H9 (cell line): ENCODE results near the gene ADAMTS17. TPM values are rescaled to one million over a fixed set of nuclear protein-coding genes. Genes with fewer than 3 reads are reported as not detected.

Experiments
- DNase-seq: peaks from one replicate; pipeline ENCODE4 v3.0.0-alpha.2; 2017
- H2AFZ ChIP-seq: one replicate; pipeline ENCODE4 v1.6.1; 2013; ENCODE audit warnings: mild to moderate bottlenecking, low read length, control low read depth, moderate library complexity
- H2AK5ac ChIP-seq: 2 replicates; pipeline ENCODE4 v1.6.1; 2013; ENCODE audit warnings: low read length, control low read depth, mixed read lengths; ENCODE audit not compliant: insufficient read length
- H2BK120ac ChIP-seq: one replicate; pipeline ENCODE4 v1.6.1; 2013; ENCODE audit warnings: low read depth, mild to moderate bottlenecking, low read length, control low read depth, inconsistent platforms; ENCODE audit not compliant: poor library complexity, severe bottlenecking
- H2BK12ac ChIP-seq: 2 replicates; pipeline ENCODE4 v1.6.1; 2013; ENCODE audit warnings: low read length, control low read depth, mixed read lengths, low read depth; ENCODE audit not compliant: insufficient read length
- H2BK15ac ChIP-seq: 2 replicates; pipeline ENCODE4 v1.6.1; 2013; ENCODE audit warnings: low read depth, low read length, control low read depth
- H2BK20ac ChIP-seq: one replicate; pipeline ENCODE4 v1.6.1; 2013; ENCODE audit warnings: low read depth, mild to moderate bottlenecking, low read length, control low read depth, inconsistent platforms; ENCODE audit not compliant: poor library complexity, severe bottlenecking
- H2BK5ac ChIP-seq: 2 replicates; pipeline ENCODE4 v1.6.1; 2013; ENCODE audit warnings: low read length, control low read depth, mixed read lengths; ENCODE audit not compliant: insufficient read length
- H3K14ac ChIP-seq: 2 replicates; pipeline ENCODE4 v1.6.1; 2013; ENCODE audit warnings: low read length, control low read depth; ENCODE audit not compliant: insufficient read depth
- H3K18ac ChIP-seq: 2 replicates; pipeline ENCODE4 v1.6.1; 2013; ENCODE audit warnings: low read depth, mild to moderate bottlenecking, mixed read lengths, low read length, control low read depth; ENCODE audit not compliant: insufficient read length
- H3K23ac ChIP-seq: 2 replicates; pipeline ENCODE4 v1.6.1; 2013; ENCODE audit warnings: low read length, control low read depth, mixed read lengths, low read depth; ENCODE audit not compliant: insufficient read length
- H3K23me2 ChIP-seq: 2 replicates; pipeline ENCODE4 v1.6.1; 2013; ENCODE audit warnings: low read depth, mild to moderate bottlenecking, mixed read lengths, low read length, control low read depth; ENCODE audit not compliant: insufficient read length, poor library complexity, severe bottlenecking
- H3K27ac ChIP-seq: 2 replicates; pipeline ENCODE4 v1.5.1; 2013; ENCODE audit warnings: low read length, control low read depth, mixed read lengths, low read depth; ENCODE audit not compliant: insufficient read length
- H3K27me3 ChIP-seq: 2 replicates; pipeline ENCODE4 v1.6.1; 2013; ENCODE audit warnings: low read length, control low read depth, inconsistent platforms; ENCODE audit not compliant: insufficient read depth
- H3K4ac ChIP-seq: 2 replicates; pipeline ENCODE4 v1.6.1; 2013; ENCODE audit warnings: low read depth, mild to moderate bottlenecking, control low read depth, inconsistent platforms, low read length, moderate library complexity
- H3K4me1 ChIP-seq: 2 replicates; pipeline ENCODE4 v1.6.1; 2013; ENCODE audit warnings: low read length, control low read depth, inconsistent platforms; ENCODE audit not compliant: insufficient read depth
- H3K4me2 ChIP-seq: 2 replicates; pipeline ENCODE4 v1.6.1; 2013; ENCODE audit warnings: low read length, control low read depth, mixed read lengths; ENCODE audit not compliant: insufficient read length, insufficient read depth
- H3K56ac ChIP-seq: 2 replicates; pipeline ENCODE4 v1.6.1; 2013; ENCODE audit warnings: low read depth, mild to moderate bottlenecking, mixed read lengths, low read length, control low read depth; ENCODE audit not compliant: insufficient read length
- H3K79me1 ChIP-seq: 2 replicates; pipeline ENCODE4 v1.6.1; 2013; ENCODE audit warnings: low read depth, mild to moderate bottlenecking, moderate library complexity, low read length, control low read depth, inconsistent platforms; ENCODE audit not compliant: insufficient read depth, poor library complexity, severe bottlenecking
- H3K79me2 ChIP-seq: 2 replicates; pipeline ENCODE4 v1.6.1; 2013; ENCODE audit warnings: low read length, control low read depth, inconsistent platforms; ENCODE audit not compliant: insufficient read depth
- H3K9ac ChIP-seq: 2 replicates; pipeline ENCODE4 v1.6.1; 2013; ENCODE audit warnings: low read length, control low read depth, mixed read lengths; ENCODE audit not compliant: insufficient read length; ENCODE audit errors: extremely low read depth
- H3K9me3 ChIP-seq: one replicate; pipeline ENCODE4 v1.6.1; 2013; ENCODE audit warnings: low read depth, low read length, inconsistent platforms; ENCODE audit not compliant: control insufficient read depth
- H3T11ph ChIP-seq: one replicate; pipeline ENCODE4 v1.6.1; 2013; ENCODE audit warnings: mild to moderate bottlenecking, low read length, control low read depth, inconsistent platforms
- H4K20me1 ChIP-seq: one replicate; pipeline ENCODE4 v1.6.1; 2013; ENCODE audit not compliant: control insufficient read depth, insufficient read length, insufficient read depth
- H4K5ac ChIP-seq: 2 replicates; pipeline ENCODE4 v1.6.1; 2013; ENCODE audit warnings: low read depth, mild to moderate bottlenecking, mixed read lengths, low read length, control low read depth; ENCODE audit not compliant: insufficient read length
- H4K8ac ChIP-seq: replicated peaks from 2 replicates; pipeline ENCODE4 v1.6.1; 2013; ENCODE audit warnings: low read length, control low read depth, mixed read lengths, low read depth; ENCODE audit not compliant: insufficient read length
- H4K91ac ChIP-seq: 2 replicates; pipeline ENCODE4 v1.6.1; 2013; ENCODE audit warnings: low read depth, mild to moderate bottlenecking, moderate library complexity, mixed read lengths, low read length, control low read depth; ENCODE audit not compliant: insufficient read length
- H3K27ac Mint-ChIP-seq, 3 experiments: 2 replicates in 2 of 3; 3 replicates in 1 of 3; pipeline ENCODE4 v1.8.0; 2020 to 2021; ENCODE audit warnings: mixed read lengths in 3 of 3, mild to moderate bottlenecking in 1 of 3, moderate library complexity in 1 of 3
- H3K27me3 Mint-ChIP-seq: 2 replicates; pipeline ENCODE4 v1.8.0; 2021; ENCODE audit warnings: low read depth, mild to moderate bottlenecking, moderate library complexity, mixed read lengths
- H3K36me3 Mint-ChIP-seq, 3 experiments: 2 replicates in 2 of 3; 3 replicates in 1 of 3; pipeline ENCODE4 v1.8.0; 2020 to 2021; ENCODE audit warnings: low read depth in 3 of 3, mixed read lengths in 3 of 3; ENCODE audit not compliant: insufficient read depth in 1 of 3
- H3K4me1 Mint-ChIP-seq, 2 experiments: 2 replicates each; pipeline ENCODE4 v1.8.0; 2020; ENCODE audit warnings: mixed read lengths in 2 of 2
- H3K4me3 Mint-ChIP-seq, 2 experiments: 2 replicates in 1 of 2; 3 replicates in 1 of 2; pipeline ENCODE4 v1.8.0; 2020 to 2021; ENCODE audit warnings: mild to moderate bottlenecking in 2 of 2, mixed read lengths in 2 of 2, moderate library complexity in 1 of 2
- H3K9me3 Mint-ChIP-seq, 2 experiments: 2 replicates in 1 of 2; 3 replicates in 1 of 2; pipeline ENCODE4 v1.8.0; 2020; ENCODE audit warnings: mild to moderate bottlenecking in 2 of 2, mixed read lengths in 2 of 2, moderate library complexity in 1 of 2
- WGBS: extraction: QIAGEN DNeasy Blood & Tissue Kit; methylation state at CpG from one replicate; pipeline ENCODE4 v1.1.7; 2013; ENCODE audit warnings: missing lambda C conversion rate, low lambda C conversion rate, mixed read lengths; ENCODE audit not compliant: insufficient read length; ENCODE audit errors: extremely low coverage; 5-methylcytosine and 5-hydroxymethylcytosine counted together
- total RNA-seq: library from RNA; stranded (reverse); gene quantifications from 2 replicates; pipeline ENCODE4 v1.2.1, GENCODE V29; 2021
- TF ChIP-seq, protein P1 (sequence below): fragments of 200-600 bp; sonication (generic); conservative IDR thresholded peaks from 3 replicates; pipeline ENCODE4 v1.8.0; 2021; ENCODE audit warnings: antibody characterized with exemption, mild to moderate bottlenecking

Gene ADAMTS17
- total RNA-seq, 1 experiment from 2014 or later, result 2.9 TPM

DNA sequence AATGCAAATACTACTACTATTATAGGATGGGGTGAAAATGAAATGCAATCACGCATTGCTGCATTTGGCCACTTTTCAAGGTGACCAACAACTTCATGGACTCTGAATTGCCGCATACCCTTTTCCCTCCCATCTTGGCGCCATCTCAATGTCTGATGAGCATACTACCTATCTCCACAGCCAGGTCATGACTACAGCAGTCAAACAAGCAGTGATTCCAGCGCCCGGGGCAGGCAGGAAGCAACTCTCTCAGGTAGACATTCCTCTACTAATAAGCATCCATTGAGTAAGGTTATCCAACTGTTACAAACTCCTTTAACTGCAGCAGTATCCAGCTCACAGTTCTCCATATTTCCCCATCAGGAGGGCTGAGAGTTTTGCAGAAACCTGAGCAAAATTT lies 155.4 kb downstream of the ADAMTS17 start:
- no peak overlapping the region for H2AFZ ChIP-seq
- H3K9ac ChIP-seq, result no peak overlapping the region
- H3K9me3 ChIP-seq, result no peaks in the 10 kb centered on the region
- no peak for DNase-seq
- no peak overlapping the region for H3K4me2 ChIP-seq
- no peaks in the 10 kb centered on the region for H3K23me2 ChIP-seq
- H3K27ac ChIP-seq, result no peak overlapping the region
- no peak overlapping the region for H4K91ac ChIP-seq
- H3T11ph ChIP-seq, result no peak overlapping the region
- H2BK12ac ChIP-seq, result no peak overlapping the region
- H3K4ac ChIP-seq, result no peak overlapping the region
- Mint-ChIP-seq H3K4me3 (no peak overlapping the region), H3K9me3 (no peaks in the 10 kb centered on the region; a peak in 1 of 5 replicates), H3K36me3 (no peaks in the 10 kb centered on the region; a peak in 1 of 7 replicates), H3K27ac (no peak overlapping the region), H3K4me1 (peaks cover 10 to 11% of the 10 kb centered on the region in 2 experiments), H3K27me3 (peaks cover 9% of the 10 kb centered on the region)
- H3K4me1 ChIP-seq, result peaks cover 4% of the 10 kb centered on the region; the same call in 1 of the 2 replicates
- H3K56ac ChIP-seq, result no peak overlapping the region
- H3K27me3 ChIP-seq, result no peaks in the 10 kb centered on the region
- no peaks in the 10 kb centered on the region for H3K79me1 ChIP-seq
- no peak overlapping the region for H2BK20ac ChIP-seq
- no peak overlapping the region for H2BK5ac ChIP-seq
- H4K8ac ChIP-seq, result no peak overlapping the region
- no peak overlapping the region for H2BK15ac ChIP-seq
- H4K5ac ChIP-seq, result no peak overlapping the region
- no peak overlapping the region for H3K23ac ChIP-seq
- H3K79me2 ChIP-seq, result no peaks in the 10 kb centered on the region
- TF ChIP-seq, protein P1, sequence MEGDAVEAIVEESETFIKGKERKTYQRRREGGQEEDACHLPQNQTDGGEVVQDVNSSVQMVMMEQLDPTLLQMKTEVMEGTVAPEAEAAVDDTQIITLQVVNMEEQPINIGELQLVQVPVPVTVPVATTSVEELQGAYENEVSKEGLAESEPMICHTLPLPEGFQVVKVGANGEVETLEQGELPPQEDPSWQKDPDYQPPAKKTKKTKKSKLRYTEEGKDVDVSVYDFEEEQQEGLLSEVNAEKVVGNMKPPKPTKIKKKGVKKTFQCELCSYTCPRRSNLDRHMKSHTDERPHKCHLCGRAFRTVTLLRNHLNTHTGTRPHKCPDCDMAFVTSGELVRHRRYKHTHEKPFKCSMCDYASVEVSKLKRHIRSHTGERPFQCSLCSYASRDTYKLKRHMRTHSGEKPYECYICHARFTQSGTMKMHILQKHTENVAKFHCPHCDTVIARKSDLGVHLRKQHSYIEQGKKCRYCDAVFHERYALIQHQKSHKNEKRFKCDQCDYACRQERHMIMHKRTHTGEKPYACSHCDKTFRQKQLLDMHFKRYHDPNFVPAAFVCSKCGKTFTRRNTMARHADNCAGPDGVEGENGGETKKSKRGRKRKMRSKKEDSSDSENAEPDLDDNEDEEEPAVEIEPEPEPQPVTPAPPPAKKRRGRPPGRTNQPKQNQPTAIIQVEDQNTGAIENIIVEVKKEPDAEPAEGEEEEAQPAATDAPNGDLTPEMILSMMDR, result no peak
- H3K14ac ChIP-seq, result no peak overlapping the region
- WGBS, result no CpG with 5 or more reads among the region's 5 CpGs
- no peak overlapping the region for H2AK5ac ChIP-seq
- H3K18ac ChIP-seq, result no peak overlapping the region
- no peaks in the 10 kb centered on the region for H4K20me1 ChIP-seq
- no peak overlapping the region for H2BK120ac ChIP-seq
